HepG2 (cell line): Measurements from ENCODE around the gene ACO1. TPM values are rescaled to one million over a fixed set of nuclear protein-coding genes. Genes with fewer than 3 reads are reported as not detected.
A peak's percentile ranks its signal among the peaks of the same experiment; 100 is the strongest.

ENCODE experiments used
- ATAC-seq: fragments of 200-7000 bp; cut with Tn5 transposase; 3 replicates; pipeline ENCODE4 v1.9.1; 2020; ENCODE audit warnings: mild to moderate bottlenecking, moderate library complexity
- BruUV-seq: library from RNA; stranded (reverse); fragments of 400-500 nt; replicated peaks from 2 replicates; lab custom pipeline; 2021; lab: Mats Ljungman, UMichigan
- CTCF ChIA-PET: fragments of 300-600 bp; formaldehyde crosslinking; extraction: SDS; loops from one replicate; lab custom pipeline; 2021; ENCODE audit warnings: low total read pairs, inconsistent platforms, low intra/inter-chr PET ratio; lab: Yijun Ruan, JAX
- POLR2A ChIA-PET: fragments of 350-600 bp; sonication (Branson Sonifier 250); formaldehyde crosslinking; loops from one replicate; lab custom pipeline; 2020; ENCODE audit warnings: antibody characterized with exemption, inconsistent platforms; lab: Yijun Ruan, JAX
- DNase-seq: peaks from one replicate; pipeline ENCODE4 v3.0.0-alpha.2; 2015; ENCODE audit warnings: low spot score
- FAIRE-seq: peaks from 3 replicates; lab custom pipeline; 2011; peaks lifted over from hg19 to GRCh38; lab: Jason Lieb, UNC
- H2AFZ ChIP-seq: one replicate; pipeline ENCODE4 v1.6.1; 2011; ENCODE audit warnings: low read length, inconsistent platforms
- H3K27ac ChIP-seq: fragments of 300-600 bp; 3 replicates; pipeline ENCODE4 v1.8.0; 2011; ENCODE audit warnings: mixed run types, mild to moderate bottlenecking, mixed read lengths, low read length, inconsistent platforms; ENCODE audit not compliant: insufficient read depth; ENCODE audit errors: extremely low read length
- H3K27me3 ChIP-seq, 2 experiments: fragments of 200-600 bp in 1 of 2; 2 replicates in 1 of 2; 3 replicates in 1 of 2; pipeline versions ENCODE4 v1.6.0 to v1.8.0; 2011; ENCODE audit warnings: low read length in 2 of 2, mild to moderate bottlenecking in 2 of 2, moderate library complexity in 2 of 2, inconsistent platforms in 1 of 2; ENCODE audit not compliant: insufficient read depth in 2 of 2, control insufficient read depth in 1 of 2
- H3K36me3 ChIP-seq, 2 experiments: fragments of 200-600 bp in 1 of 2; replicated peaks in 1 of 2; 2 replicates in 1 of 2; 3 replicates in 1 of 2; pipeline versions ENCODE4 v1.5.1 to v1.8.0; 2011; ENCODE audit warnings: low read length in 2 of 2, inconsistent platforms in 1 of 2; ENCODE audit not compliant: insufficient read depth in 2 of 2, control insufficient read depth in 1 of 2
- H3K4me1 ChIP-seq: 2 replicates; pipeline ENCODE4 v1.5.1; 2012; ENCODE audit warnings: low read length, inconsistent platforms; ENCODE audit not compliant: insufficient read depth
- H3K4me2 ChIP-seq: 2 replicates; pipeline ENCODE4 v1.6.0; 2011; ENCODE audit warnings: low read depth, low read length, inconsistent platforms
- H3K4me3 ChIP-seq, 3 experiments: fragments of 200-600 bp in 1 of 3; sonication (generic), shearing (Covaris generic) in 1 of 3; replicated peaks in 1 of 3; 2 replicates each; pipeline ENCODE4 v1.5.1; 2011 to 2016; ENCODE audit warnings: low read length in 3 of 3, inconsistent platforms in 2 of 3, low read depth in 2 of 3, mild to moderate bottlenecking in 2 of 3, control low read depth in 1 of 3, mixed read lengths in 1 of 3; ENCODE audit not compliant: insufficient read depth in 1 of 3
- H3K79me2 ChIP-seq: one replicate; pipeline ENCODE4 v1.6.1; 2011; ENCODE audit warnings: low read length, inconsistent platforms; ENCODE audit not compliant: insufficient read depth
- H3K9ac ChIP-seq: 2 replicates; pipeline ENCODE4 v1.6.0; 2011; ENCODE audit warnings: mild to moderate bottlenecking, low read depth, low read length, inconsistent platforms; ENCODE audit not compliant: insufficient read depth
- H3K9me3 ChIP-seq: 2 replicates; pipeline ENCODE4 v1.5.1; 2012; ENCODE audit warnings: mild to moderate bottlenecking, low read length
- H4K20me1 ChIP-seq: 2 replicates; pipeline ENCODE4 v1.6.0; 2011; ENCODE audit warnings: inconsistent platforms, mild to moderate bottlenecking, low read length, moderate library complexity; ENCODE audit not compliant: insufficient read depth
- ATF5 ChIP-seq: sonication (generic); formaldehyde crosslinking; IDR thresholded peaks from 2 replicates; pipeline ENCODE4 v1.4.0; 2020; ENCODE audit warnings: mild to moderate bottlenecking, low read depth, missing genetic modification reagents
- ATF7 ChIP-seq, 2 experiments: fragments of 450-650 bp in 1 of 2; sonication (generic) in 1 of 2; formaldehyde crosslinking in 1 of 2; IDR thresholded peaks; 2 replicates each; pipeline versions ENCODE4 v1.4.0 to v1.6.1; 2016 to 2020; ENCODE audit warnings: antibody characterized with exemption in 1 of 2, mild to moderate bottlenecking in 1 of 2, missing genetic modification reagents in 1 of 2
- DNMT3B ChIP-seq: conservative IDR thresholded peaks from 2 replicates; pipeline ENCODE4 v1.6.1; 2016; ENCODE audit warnings: missing biosample characterization, control low read depth
- EZH2 ChIP-seq: conservative IDR thresholded peaks from 2 replicates; pipeline ENCODE4 v1.6.1; 2012; ENCODE audit warnings: mild to moderate bottlenecking, low read depth, low read length, moderate library complexity
- HMG20B ChIP-seq: conservative IDR thresholded peaks from 2 replicates; pipeline ENCODE4 v1.6.1; 2016; ENCODE audit warnings: missing genetic modification reagents, missing compliant biosample characterization
- MED13 ChIP-seq: sonication (generic); formaldehyde crosslinking; IDR thresholded peaks from 2 replicates; pipeline ENCODE4 v1.5.0; 2020; ENCODE audit warnings: missing genetic modification reagents
- REST ChIP-seq, 2 experiments: IDR thresholded peaks; 2 replicates each; pipeline ENCODE4 v1.6.1; 2011 to 2012; ENCODE audit warnings: low read length in 2 of 2, borderline replicate concordance in 1 of 2, low read depth in 1 of 2, mild to moderate bottlenecking in 1 of 2, moderate library complexity in 1 of 2
- SNAPC2 ChIP-seq: sonication (generic); formaldehyde crosslinking; IDR thresholded peaks from 2 replicates; pipeline ENCODE4 v1.8.1; 2022; ENCODE audit warnings: mild to moderate bottlenecking, missing genetic modification reagents
- SNAPC4 ChIP-seq: sonication (generic); formaldehyde crosslinking; IDR thresholded peaks from 2 replicates; pipeline ENCODE4 v1.4.0; 2020; ENCODE audit warnings: mild to moderate bottlenecking, missing genetic modification reagents
- THAP11 ChIP-seq: IDR thresholded peaks from 2 replicates; pipeline ENCODE4 v1.6.1; 2016; ENCODE audit warnings: missing biosample characterization, missing genetic modification reagents
- ZFP82 ChIP-seq: sonication (generic); formaldehyde crosslinking; IDR thresholded peaks from 2 replicates; pipeline ENCODE4 v1.5.1; 2020; ENCODE audit warnings: mild to moderate bottlenecking, missing genetic modification reagents, borderline replicate concordance
- ZMAT3 ChIP-seq: sonication (generic); formaldehyde crosslinking; conservative IDR thresholded peaks from 2 replicates; pipeline ENCODE4 v1.7.0; 2021; ENCODE audit warnings: missing genetic modification reagents
- ZNF275 ChIP-seq: sonication (generic); formaldehyde crosslinking; IDR thresholded peaks from 2 replicates; pipeline ENCODE4 v1.8.0; 2022; ENCODE audit warnings: missing genetic modification reagents, mild to moderate bottlenecking, inconsistent platforms, borderline replicate concordance
- WGBS: methylation state at CpG from one replicate; pipeline ENCODE4 v1.1.6; 2017; ENCODE audit warnings: low lambda C conversion rate; 5-methylcytosine and 5-hydroxymethylcytosine counted together
- in situ Hi-C: cut with HindIII; loops from 2 replicates; pipeline ENCODE4 v1.10.0; 2017; ENCODE audit warnings: low pct_unique_long_range_greater_than_20kb; ENCODE audit not compliant: extremely low pct_ligation_motif_present
- intact Hi-C: fragments of 100-400 bp; cut with micrococcal nuclease; formaldehyde crosslinking; loops from one replicate; pipeline ENCODE4 v1.10.0; 2022; ENCODE audit not compliant: unreplicated experiment
- polyA plus RNA-seq, 8 experiments: library from polyadenylated mRNA; depleted of rRNA in 3 of 8; stranded (reverse) in 7 of 8; unstranded in 1 of 8; fragments of >200 nt; fragmentation: Illumina TruSeq in 4 of 8; extraction: Trizol in 4 of 8; gene quantifications; 2 replicates each; pipeline versions ENCODE4 v1.2.1 to v1.2.3, GENCODE V29; 2011 to 2016; ENCODE audit warnings: low read depth in 4 of 8, missing spikeins in 1 of 8, mixed read lengths in 1 of 8; ENCODE audit not compliant: insufficient read depth in 1 of 8
- total RNA-seq, 5 experiments: library from RNA; depleted of rRNA; stranded (reverse); fragments of >200 nt; fragmentation: Illumina TruSeq; extraction: Trizol; gene quantifications; 2 replicates each; pipeline ENCODE4 v1.2.3, GENCODE V29; 2016; ENCODE audit warnings: low read depth in 1 of 5

ACO1 gene
- total and polyA plus RNA-seq, 2 of the 13 experiments (the other 11 are each of a cell fraction or from before 2014, with no cell fraction given) = 20.1 to 48.2 TPM

- TF ChIP-seq THAP11 (CRISPR knock-in tag) (no peak), REST (IDR thresholded peaks at IDR 0.05; ENCODE audit: borderline replicate concordance in 1 of 2, low read depth in 1 of 2, low read length in 2 of 2) (no peak), HMG20B (no peak), ZNF275 (CRISPR knock-in tag) (no peak), DNMT3B (CRISPR knock-in tag) (no peak)
These were observed 12.8 kb upstream of the ACO1 start (continued) for GRCh38 chr9:32371679-32372078.

- Histone ChIP-seq H3K9ac (no peak overlapping the region), H3K4me3 (no peak overlapping the region), H3K9me3 (no peaks in the 10 kb centered on the region), H3K79me2 (no peaks in the 10 kb centered on the region), H3K4me2 (no peak overlapping the region), H2AFZ (no peak overlapping the region), H3K27me3 (no peaks in the 10 kb centered on the region), H3K36me3 (no peaks in the 10 kb centered on the region), H4K20me1 (no peaks in the 10 kb centered on the region), H3K27ac (no peak overlapping the region), H3K4me1 (peaks cover 13% of the 10 kb centered on the region)
- intact Hi-C loops = no loop called here
- POLR2A ChIA-PET = no interaction called here
- WGBS = 3% methylated on average over 2 of the region's 2 CpGs
- in situ Hi-C loops = no loop called here
- CTCF ChIA-PET = interaction anchor here (1.1 kb wide), 1 partner anchor 196 kb away, joined by 3 read pairs; no protein-coding TSS in a partner anchor
- BruUV-seq = no TSS peak
- ATAC-seq (no peak), DNase-seq (no peak), FAIRE-seq (no peak)
- TF ChIP-seq SNAPC2 (CRISPR knock-in tag) (no peak), ATF5 (no peak), ZFP82 (CRISPR knock-in tag) (no peak), MED13 (no peak), SNAPC4 (no peak), ZMAT3 (CRISPR knock-in tag) (no peak), ATF7 (IDR thresholded peaks at IDR 0.05) (peak; percentile 90), ATF7 (CRISPR knock-in tag; IDR thresholded peaks at IDR 0.05) (no peak), EZH2 (no peak)
These were observed 8.2 kb upstream of the ACO1 start for GRCh38 chr9:32376285-32376684.
